HG03571 (cell line): ENCODE measurements around the gene GNAT2.

Source experiments
- ATAC-seq: cut with Tn5 transposase; IDR thresholded peaks from one replicate; pipeline ENCODE4 v1.9.1; 2021; ENCODE audit not compliant: unreplicated experiment

The GNAT2 gene

GRCh38 chr1:109613361-109614147 lies 5.9 kb downstream of the GNAT2 start:
- ATAC-seq = no peak

GRCh38 chr1:109611308-109611990 lies 8.0 kb downstream of the GNAT2 start:
- no peak for ATAC-seq

GRCh38 chr1:109610609-109611307 lies 8.7 kb downstream of the GNAT2 start:
- no peak for ATAC-seq

- ATAC-seq = no peak
Observed at GRCh38 chr1:109609881-109610280, 9.5 kb downstream of the GNAT2 start.

- no peak for ATAC-seq
Observed at GRCh38 chr1:109605381-109605780, 14.0 kb downstream of the GNAT2 start.

GRCh38 chr1:109603229-109603628 lies 16.2 kb downstream of the GNAT2 start:
- no peak for ATAC-seq

- ATAC-seq = no peak
Observed at GRCh38 chr1:109598655-109599054, 20.8 kb downstream of the GNAT2 start.

- ATAC-seq = no peak
Observed at GRCh38 chr1:109598156-109598555, 21.3 kb downstream of the GNAT2 start.

GRCh38 chr1:109595531-109595930 lies 23.9 kb downstream of the GNAT2 start:
- ATAC-seq = no peak

- ATAC-seq = no peak
Observed at GRCh38 chr1:109592916-109593315, 26.5 kb downstream of the GNAT2 start.

GRCh38 chr1:109589679-109590078 lies 29.7 kb downstream of the GNAT2 start:
- no peak for ATAC-seq

- no peak for ATAC-seq
Observed at GRCh38 chr1:109589177-109589576, 30.2 kb downstream of the GNAT2 start.

- no peak for ATAC-seq
Observed at GRCh38 chr1:109586055-109586454, 33.4 kb downstream of the GNAT2 start.

GRCh38 chr1:109584766-109585165 lies 34.6 kb downstream of the GNAT2 start:
- ATAC-seq = no peak

GRCh38 chr1:109582021-109582420 lies 37.4 kb downstream of the GNAT2 start:
- ATAC-seq = no peak

GRCh38 chr1:109579491-109579890 lies 39.9 kb downstream of the GNAT2 start:
- no peak for ATAC-seq

- no peak for ATAC-seq
Observed at GRCh38 chr1:109578947-109579443, 40.4 kb downstream of the GNAT2 start.

GRCh38 chr1:109573785-109574184 lies 45.6 kb downstream of the GNAT2 start:
- ATAC-seq = no peak

GRCh38 chr1:109570414-109570813 lies 49.0 kb downstream of the GNAT2 start:
- ATAC-seq = no peak

GRCh38 chr1:109569323-109569722 lies 50.1 kb downstream of the GNAT2 start:
- ATAC-seq = no peak

GRCh38 chr1:109567877-109568672 lies 51.3 kb downstream of the GNAT2 start:
- no peak for ATAC-seq
